HG03097 (cell line): Measurements from ENCODE around the gene CD59.
"Not testable (repeated sequence)": the region's sequence is repeated elsewhere in the genome, so short reads cannot be mapped to it uniquely, and the experiment has no call there.

Source experiments
- ATAC-seq: cut with Tn5 transposase; IDR thresholded peaks from one replicate; pipeline ENCODE4 v1.9.1; 2021; ENCODE audit not compliant: unreplicated experiment, low FRiP score

Gene CD59

DNA sequence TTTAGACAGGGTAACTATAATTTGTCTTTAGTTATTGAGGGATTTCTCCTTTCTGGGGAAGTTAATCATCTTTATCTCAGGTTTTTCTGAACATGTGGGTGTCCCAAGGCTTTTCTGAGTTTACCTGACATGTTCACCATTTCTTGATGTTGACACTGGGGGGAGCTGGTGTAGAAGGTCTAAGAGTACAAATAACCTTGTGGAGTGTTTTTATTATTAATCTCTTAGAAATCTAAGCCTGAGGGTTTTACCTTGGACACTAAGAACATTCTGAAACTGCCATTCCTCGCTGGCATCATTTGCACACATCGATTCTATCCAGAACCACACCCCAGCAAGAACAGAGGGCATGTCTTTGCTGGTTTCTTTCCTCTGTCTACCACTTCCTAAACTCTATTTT, 20.0 kb downstream of the CD59 start:
- no peak for ATAC-seq

DNA sequence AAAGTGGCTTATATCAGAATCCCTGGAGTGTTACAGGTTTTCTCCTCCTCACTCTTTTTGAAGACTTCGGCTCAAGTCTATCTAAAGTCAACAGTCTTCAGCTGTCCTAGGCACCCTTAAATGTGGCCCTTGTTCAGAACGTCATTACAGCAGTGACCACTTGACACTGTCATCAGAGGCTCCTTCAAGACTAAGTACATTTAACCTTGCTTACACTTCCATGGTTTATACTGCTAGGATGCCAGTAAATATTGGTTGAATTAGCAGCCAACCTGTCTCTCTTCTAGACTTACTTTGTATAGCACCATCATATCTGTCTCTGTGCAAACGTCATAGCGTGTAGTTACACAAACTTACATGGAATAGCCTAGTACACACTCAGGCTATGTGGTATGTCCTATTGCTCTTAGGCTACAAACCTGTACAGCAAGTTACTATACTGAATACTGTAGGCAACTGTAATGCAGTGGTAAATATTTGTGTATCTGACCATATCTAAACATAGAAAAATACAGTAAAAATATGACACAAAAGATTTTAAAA, 22.3 kb downstream of the CD59 start:
- no peak for ATAC-seq

DNA sequence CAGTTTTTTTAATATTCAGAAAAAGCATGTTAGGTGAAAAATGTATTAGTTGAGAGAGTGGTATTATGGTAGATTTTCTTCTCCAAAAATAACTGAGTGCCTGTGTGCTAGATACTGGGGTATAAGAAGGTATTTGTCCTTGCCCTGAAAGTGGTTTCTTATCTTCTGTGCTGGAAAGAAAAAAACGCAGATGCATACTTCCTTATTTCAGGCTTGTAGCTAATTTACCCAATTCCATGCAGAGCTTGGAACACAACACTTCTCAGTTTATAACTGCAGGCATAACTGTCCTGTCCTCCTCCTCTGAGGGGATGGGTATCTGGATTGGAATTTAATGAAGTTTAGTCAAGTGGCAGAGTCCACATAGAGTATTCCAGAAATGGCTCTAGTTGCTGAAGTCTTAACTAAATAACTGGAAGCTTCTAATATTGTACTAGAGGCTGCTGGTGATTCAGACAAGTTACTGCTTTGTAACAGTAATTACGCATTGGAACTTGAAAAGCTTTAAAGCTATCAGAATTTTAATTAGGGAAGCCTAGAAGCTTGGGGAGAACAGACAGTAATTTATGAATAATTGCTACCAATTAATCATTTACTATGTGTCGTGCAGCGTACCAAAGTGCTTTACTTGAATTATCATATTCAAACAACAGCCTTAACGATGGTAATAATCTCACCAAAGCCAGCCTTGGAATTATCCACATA, 22.9 kb downstream of the CD59 start:
- ATAC-seq, result no peak

DNA sequence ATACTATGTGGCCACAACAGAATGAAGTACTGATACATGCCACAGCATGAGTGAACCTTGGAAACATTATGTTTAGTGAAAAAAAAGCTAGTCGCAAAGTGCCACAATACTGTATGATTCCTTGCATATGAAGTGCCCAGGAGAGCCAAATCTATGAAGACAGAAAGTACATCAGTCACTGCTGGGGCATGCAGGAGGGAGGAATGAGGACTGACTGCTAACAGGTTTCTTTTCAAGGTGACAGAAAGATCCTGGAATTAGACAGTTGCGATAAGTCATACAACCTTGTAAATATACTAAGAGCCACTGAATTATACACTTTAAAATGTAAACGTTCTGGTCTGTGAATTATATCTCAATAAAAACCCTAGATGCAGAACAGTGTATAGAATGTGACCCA, 23.8 kb downstream of the CD59 start:
- no peak for ATAC-seq

DNA sequence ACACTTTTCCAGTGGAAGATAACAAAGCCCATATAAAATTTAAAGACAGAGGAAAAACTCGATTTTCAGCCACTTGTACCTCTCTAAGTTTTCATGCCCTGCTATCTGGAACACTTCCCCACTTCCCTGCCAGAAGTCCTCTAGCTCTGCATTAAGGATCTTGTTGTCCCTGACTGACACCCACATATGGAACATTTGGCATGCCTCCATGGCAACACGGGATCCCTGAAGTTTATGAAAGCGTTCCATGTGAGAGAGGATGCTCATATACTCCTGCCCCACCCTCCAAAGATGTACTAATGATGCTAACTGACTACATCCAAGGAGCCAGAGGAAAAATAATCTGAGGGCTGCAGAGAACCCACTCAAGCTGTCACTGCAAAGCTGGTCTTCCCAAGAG, 26.8 kb downstream of the CD59 start:
- no peak for ATAC-seq

DNA sequence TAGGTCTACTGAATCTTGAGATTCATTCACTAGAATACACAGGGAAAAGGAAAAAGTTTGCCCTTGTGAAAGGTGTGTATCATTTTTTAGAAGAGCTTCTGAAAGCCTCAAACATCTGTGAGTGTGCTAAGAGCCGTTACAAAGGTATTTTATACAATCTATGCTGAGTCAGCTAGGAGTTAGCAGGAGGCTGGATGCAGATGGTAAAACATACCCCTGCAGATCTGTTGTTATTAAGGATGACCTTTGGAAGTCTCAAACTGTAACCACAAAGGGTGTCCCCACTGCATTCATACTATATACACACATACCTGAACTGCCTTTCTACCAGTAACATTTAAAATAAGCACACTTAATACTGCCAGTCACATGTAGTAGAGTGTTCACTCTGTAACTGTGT, 27.2 kb downstream of the CD59 start:
- ATAC-seq, result no peak

DNA sequence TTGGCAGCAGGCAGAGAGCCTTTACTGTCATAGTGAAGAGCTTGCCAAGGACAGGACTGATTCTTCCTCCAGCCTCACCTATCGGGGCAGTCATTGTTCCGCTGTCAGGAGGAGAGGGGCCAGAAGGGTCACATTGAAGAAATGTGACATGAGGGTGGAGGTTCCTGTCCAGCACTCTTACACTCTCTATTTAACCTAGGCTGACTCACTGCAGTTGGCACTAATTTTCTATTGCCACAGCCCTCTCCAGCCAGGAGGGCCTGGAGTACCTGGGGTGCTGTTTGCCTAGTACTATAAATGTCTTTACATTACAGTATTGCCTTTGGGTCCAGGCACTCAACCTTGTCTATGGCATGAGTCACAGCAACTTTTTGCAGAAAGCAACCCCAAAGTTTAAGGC, 28.4 kb downstream of the CD59 start:
- not testable (repeated sequence) for ATAC-seq

DNA sequence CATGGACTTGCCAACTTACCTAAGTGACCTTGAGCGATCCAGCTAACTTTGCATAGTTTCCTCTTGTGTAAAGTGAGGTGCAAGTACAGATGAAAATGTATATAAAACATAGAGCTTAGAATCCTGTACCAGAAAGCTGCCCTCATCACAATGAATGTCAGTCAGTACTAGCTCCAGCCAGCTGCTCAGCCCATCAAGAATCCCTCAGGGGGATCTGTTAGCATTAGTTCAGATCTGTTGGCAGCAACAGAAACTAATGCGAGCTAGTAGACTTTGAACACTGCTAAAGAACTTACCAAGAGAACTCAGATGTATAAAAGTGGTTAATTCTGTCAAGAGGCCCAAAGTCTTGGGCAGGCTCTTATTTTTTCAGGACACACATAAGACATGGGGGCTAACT, 29.3 kb downstream of the CD59 start:
- no peak for ATAC-seq

DNA sequence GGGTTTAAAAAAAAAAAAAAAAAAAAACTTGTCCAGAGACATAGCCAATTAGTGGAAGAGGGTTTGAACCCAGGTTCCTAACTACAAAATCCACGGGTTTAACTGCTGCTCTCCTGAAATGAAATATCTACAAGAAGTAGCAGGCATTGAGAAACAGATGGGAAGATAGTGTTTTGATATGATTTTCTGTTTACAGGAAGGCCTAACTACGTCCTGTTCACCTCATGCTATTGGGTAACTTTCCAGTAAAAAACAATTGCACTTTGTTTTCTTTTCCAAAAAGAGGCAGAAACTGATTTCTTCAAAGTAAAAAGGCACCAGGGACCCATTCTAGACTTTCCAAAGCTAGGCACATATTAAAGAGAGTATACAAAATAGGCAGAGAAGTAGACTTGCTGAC, 29.7 kb downstream of the CD59 start:
- ATAC-seq, result no peak

DNA sequence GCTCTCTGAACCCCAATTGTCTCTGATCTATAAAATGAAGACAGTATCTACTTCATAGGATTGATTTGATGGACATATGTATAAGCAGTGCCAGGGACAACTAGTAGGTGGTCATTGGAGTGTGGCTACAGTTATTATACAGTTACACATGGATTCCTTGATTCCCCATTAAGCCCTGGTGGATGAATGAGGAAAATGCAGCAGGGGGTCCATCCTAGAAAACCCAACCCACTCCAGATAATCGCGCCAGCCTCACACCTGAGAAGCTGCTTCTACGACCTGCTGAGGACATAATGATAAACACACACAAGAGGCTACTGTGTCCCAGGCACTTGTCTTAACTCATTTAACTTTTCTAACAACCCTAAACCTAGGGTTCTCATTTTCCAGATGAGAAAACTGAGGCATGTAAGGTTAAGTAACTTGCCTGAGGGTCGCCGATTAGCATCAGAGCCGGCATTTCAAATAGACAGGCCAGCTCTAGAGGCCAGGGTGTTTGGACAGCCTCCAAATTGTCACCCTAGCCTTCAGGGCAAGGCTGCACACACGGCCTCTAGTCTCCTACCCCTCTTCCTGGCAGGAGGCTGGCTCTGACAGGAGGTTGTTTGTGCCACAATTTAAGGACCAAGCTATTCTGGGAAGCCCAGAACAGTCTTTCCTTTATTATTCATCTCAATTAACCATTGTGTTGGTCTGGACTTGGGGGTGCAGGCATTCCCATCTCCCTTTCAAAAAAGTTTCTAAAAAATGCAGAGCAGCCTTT, 31.8 kb downstream of the CD59 start:
- ATAC-seq, result no peak

DNA sequence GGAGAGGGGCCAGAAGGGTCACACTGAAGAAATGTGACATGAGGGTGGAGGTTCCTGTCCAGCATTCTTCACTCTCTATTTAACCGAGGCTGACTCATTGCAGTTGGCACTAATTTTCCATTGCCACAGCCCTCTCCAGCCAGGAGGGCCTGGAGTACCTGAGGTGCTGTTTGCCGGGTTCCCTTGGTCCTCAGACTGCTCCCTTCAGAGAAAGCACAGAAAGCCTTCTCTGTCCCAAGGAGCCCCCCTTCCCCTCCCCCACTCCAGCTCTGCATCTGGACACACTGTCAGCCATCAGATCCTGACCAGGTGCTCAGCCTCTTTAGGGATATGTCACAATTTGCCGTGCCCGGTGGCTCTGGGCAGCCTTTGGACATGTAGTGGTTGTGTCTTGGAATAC, 32.4 kb downstream of the CD59 start:
- ATAC-seq, result no peak

DNA sequence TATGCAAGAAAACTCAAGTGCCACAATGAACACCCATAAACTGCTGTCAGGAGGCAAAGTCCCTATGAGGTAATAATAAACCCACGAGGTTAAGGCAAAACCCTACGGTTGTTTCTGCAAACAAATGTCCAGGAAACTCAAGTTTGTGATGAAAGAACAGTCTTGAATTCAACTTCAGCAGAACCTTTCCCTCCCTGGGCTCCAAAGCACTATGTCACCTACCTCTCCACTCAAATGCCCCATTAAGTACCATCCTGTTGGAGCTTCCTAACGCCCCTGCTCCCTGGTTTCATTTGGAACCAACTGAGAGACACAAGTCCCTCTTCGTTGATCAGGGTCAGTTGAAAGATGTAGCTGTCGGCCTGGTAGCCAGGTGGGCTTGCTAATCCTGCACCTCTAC, 33.0 kb downstream of the CD59 start:
- no peak for ATAC-seq

DNA sequence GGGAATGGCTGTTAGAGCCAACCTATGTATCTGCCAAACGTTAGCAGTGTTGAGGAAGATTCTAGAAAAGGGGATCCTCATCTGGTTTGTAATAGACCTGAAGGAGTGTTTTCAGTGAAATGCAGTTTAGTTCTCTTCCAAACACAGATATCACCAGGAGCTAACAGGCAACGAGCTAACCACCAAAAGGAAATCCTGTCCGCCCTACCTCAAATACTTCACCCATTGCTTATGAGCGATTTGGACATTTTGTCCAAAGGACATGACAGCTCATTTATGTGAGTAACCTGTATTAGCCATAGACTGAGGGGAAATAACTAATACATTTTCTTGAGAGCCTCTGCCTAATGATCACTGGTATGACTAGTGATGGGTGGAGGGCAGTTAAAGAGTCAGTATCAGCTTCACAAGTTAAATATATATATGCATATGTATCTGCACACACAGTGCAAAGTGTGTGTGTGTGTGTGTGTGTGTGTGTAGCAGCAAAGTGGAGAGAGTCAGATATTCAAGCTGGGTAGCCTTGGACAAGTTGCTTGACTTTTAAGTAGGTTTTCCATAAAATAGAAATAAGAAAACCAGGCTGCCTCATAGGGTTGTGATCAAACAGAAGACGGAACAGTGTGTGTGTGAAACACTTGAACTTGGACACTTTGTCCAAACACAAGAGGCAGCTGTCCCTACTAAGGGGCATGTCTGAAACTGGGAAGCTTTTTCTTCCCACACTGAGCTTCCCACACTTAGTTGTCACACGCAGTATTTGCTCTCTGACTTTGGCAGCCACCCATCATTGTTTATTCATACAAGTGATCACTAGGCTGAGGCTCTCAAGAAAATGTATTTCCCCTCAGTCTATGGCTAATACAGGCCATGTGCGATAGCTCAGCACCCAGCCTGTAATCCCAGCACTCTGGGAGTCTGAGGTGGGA, 34.7 kb downstream of the CD59 start:
- no peak for ATAC-seq

DNA sequence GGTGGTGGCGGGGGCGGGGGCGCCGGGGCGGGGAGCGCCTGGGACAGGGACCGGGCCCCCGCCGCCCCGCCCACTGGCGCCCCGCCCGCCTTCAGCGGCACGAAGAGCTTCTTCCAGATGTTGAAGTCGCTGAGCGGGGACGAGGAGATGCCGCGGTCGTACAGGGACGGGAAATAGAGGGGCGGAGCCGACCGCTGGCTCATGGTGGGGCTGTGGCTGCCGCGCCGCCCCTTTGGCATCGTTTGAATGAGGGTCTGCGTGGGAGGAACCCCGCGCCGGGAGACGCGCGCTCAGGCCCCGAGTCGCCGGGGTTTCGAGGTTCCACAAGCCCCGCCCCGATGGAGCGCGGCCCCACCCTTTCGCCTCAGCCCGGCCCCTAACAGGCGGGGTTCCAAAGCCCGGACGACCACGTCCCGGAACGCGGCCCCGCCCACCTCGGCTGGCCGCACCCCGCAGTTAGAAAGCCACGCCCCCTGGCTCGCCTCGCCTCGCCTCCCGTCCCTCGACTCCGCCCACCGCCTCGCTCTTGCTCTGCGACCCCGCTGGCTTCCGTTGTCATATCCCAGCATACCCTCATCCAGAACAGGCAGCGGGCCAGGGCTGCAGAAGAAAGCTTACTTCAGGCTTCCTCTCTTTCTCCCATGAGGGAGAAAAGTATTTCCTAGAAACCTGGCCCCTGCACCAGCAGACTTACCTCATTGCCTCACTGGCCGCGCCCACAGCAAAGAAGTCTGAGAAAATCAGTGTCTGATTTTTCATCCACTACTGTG, 35.5 kb downstream of the CD59 start, which contains the start of gene C11orf91:
Gene C11orf91, minus strand, starts transcription at position 325 of the 770 bp plus-strand sequence. Its CDS starts 86 bp downstream, at position 239.
- peak; percentile 85 for ATAC-seq

DNA sequence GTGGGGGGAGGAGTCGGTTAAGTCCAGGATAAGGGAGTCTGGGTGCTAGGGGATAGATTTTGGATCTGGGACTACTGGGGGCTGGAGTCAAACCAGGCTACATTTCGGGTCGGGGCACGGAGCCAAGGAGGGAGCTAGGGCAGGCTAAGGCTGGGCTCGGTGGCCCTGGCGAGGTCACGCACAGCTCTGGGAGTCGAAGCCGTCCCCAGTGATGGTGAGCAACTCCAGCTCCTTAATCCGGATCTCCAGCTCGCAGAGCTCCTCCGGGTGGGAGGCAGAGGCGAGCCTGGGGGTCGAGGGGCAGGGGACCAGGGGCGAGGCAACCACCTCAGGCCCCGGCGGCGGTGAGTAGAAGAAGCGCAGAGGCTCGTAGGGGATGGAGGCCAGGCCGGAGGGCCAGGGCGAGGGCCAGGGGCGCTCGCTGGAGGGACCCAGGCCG, 36.1 kb downstream of the CD59 start:
- ATAC-seq, result no peak

DNA sequence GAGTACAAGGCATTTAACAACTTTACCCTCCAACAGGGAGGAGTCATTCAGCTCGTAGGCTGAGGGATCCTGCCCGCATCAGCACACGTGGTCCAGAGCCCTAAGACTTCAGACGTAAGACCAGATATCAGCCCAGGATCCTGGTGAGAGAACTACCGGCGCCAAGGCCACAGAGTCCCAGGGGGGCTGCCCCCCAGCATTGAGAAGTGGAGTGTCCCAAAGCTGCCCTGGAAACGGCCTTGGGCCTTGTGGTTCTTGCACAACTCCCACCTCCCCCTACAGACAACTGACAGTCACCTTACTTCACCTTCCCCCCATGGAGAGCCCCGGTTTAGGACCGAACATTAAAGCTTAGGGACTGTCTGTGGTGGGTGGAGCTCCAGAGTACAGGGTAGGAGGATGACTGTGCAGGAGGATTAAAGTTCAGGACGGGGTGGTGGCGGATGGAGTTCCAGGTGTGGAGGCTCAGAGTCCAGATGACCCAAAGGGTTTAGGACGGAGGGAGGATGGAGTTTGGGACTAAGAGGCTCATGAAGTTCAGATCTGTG, 36.6 kb downstream of the CD59 start:
- ATAC-seq, result no peak

DNA sequence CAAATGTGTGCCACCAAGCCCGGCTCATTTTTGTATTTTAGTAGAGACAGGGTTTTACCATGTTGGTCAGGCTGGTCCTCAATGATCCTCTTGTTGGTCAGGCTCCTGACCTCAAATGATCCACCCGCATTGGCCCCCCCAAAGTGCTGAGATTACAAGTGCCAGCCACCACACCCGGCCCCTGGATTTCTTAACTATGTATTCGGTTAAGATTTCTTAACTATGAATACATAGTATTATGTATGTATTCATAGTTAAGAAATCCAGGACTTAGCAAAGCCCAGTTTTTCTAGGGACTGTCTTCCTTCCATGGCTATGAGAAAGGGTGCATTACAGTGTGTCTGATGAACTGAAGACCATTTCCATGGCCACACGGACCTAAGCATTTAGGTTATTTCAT, 37.3 kb downstream of the CD59 start:
- no peak for ATAC-seq

DNA sequence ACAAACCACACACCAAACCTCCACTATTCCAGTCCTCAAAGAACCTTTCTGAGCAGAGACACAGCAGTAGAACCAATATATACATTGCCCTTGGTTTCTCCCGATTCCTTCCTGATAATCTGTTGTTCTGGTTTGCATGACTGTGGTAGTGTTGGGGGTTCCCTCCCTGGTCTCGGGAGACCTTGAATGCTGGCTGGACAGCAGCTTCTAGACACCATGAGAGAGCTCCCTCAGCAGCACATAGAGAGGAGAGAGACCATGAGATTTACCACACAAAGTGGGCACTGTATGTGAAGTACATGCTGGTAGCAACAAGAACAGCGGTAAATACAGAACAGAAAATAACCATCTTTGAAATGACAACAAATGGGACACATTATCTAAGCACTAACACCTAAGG, 38.2 kb downstream of the CD59 start:
- no peak for ATAC-seq

DNA sequence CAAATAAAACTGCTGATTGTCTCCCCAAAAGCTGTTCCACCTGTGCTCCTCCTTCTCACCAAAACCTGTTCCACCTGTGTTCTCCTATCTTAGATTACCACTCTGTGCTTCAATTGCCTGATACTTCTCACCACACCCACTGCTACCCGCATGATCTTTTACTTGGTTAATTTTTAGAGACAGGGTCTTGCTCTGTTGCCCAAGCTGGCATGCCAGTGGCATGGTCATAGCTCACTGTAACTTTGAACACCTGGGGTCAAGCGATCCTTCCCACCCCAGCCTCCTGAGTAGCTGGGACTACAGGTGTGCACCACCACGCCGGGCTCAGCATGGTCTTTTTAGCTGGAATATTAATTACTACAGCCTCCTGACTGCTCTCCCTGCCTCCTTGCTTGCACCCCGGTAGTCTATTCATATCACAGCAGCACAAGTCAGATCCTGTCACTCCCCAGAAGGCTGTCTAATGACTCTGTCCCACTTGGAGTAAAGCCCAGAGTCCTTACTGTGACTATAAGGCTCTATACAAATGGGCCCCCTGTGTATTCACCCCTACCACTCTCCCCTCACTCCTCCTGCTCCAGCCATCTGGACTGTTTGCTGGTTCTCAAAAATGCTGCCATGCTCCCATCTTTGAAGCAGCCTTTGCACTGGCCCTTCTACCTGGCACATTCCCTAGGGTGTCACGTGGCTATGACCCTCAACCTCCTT, 39.1 kb downstream of the CD59 start:
- no peak for ATAC-seq
